Prostate gland (tissue), 2 donors: Measurements from ENCODE around the gene CTLA4. TPM values are rescaled to one million over a fixed set of nuclear protein-coding genes. Genes with fewer than 3 reads are reported as not detected.
"Not testable (repeated sequence)": the region's sequence is repeated elsewhere in the genome, so short reads cannot be mapped to it uniquely, and the experiment has no call there.

ENCODE experiments used
- DNase-seq: peaks from one replicate; pipeline ENCODE4 v3.0.0-alpha.2; 2019; ENCODE audit warnings: low spot score
- H3K27ac ChIP-seq, 2 donors: fragments of 200-600 bp; sonication (generic); 2 replicates each; pipeline ENCODE4 v1.5.1; 2017 to 2019
- H3K27me3 ChIP-seq: fragments of 200-600 bp; sonication (generic); replicated peaks from 2 replicates; pipeline ENCODE4 v1.5.1; 2019; ENCODE audit not compliant: insufficient read depth
- H3K36me3 ChIP-seq, 2 donors: fragments of 200-600 bp; sonication (generic); 1 replicate in 1 of 2; 2 replicates in 1 of 2; pipeline versions ENCODE4 v1.5.1 to v1.8.1; 2017 to 2019
- H3K4me1 ChIP-seq: fragments of 200-600 bp; sonication (generic); replicated peaks from 2 replicates; pipeline ENCODE4 v1.5.1; 2019
- H3K4me3 ChIP-seq, 2 donors: fragments of 200-600 bp; sonication (generic); 2 replicates each; pipeline ENCODE4 v1.5.1; 2017 to 2019
- H3K9me3 ChIP-seq: fragments of 200-600 bp; sonication (generic); 2 replicates; pipeline ENCODE4 v1.5.1; 2017
- CTCF ChIP-seq, 4 experiments: fragments of 200-600 bp in 2 of 4; fragments of 450-650 bp in 2 of 4; sonication (generic) in 2 of 4; IDR thresholded peaks; 1 replicate in 3 of 4; 2 replicates in 1 of 4; pipeline ENCODE4 v1.5.1; 2016 to 2019; ENCODE audit warnings: antibody characterized with exemption in 4 of 4, mild to moderate bottlenecking in 2 of 4, moderate library complexity in 2 of 4
- POLR2A ChIP-seq: fragments of 450-650 bp; IDR thresholded peaks from one replicate; pipeline ENCODE4 v1.6.1; 2016; ENCODE audit warnings: antibody characterized with exemption, mild to moderate bottlenecking
- POLR2AphosphoS5 ChIP-seq: sonication (generic); formaldehyde crosslinking; IDR thresholded peaks from one replicate; pipeline ENCODE4 v1.6.1; 2017; ENCODE audit warnings: antibody characterized with exemption
- WGBS: methylation state at CpG from one replicate; pipeline ENCODE4 v1.1.5; 2018; 5-methylcytosine and 5-hydroxymethylcytosine counted together
- intact Hi-C: fragments of 100-400 bp; cut with DNase I; formaldehyde crosslinking; loops from one replicate; pipeline ENCODE4 v1.14.2; 2022
- total RNA-seq, 2 donors: library from RNA; depleted of rRNA; stranded (reverse); fragments of >200 nt; gene quantifications; one replicate each; pipeline ENCODE4 v1.1.0, GENCODE V29; 2016

CTLA4 gene
- total RNA-seq, 2 donors from 2014 or later, result 0.28 to 0.73 TPM

DNA sequence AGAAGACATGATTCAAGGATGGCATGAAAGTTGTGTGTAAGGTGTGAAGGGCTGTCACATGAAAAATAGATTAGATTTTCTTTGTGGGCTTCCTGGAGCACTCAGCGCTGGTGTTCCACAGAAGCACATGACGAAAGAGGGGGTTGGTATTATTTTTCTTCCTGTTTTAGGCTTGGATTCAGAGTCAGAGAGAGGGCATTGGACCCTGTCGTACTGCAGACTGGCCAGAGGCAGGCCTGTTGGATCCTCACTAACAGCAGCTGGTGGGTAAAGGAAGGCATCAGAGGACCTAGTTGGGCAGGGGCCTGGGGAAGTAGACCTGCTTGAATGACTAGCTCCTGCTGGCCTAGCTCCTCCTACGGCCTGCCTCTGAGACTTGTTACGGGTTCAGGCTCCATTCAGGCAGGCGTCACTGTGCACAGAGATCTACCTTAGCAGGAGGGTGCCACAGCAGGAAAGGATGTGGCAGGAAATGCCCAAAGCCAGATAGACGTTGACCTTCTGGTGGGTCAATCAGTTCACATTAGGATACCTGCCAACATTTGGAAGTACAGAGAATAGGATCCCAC, 13.1 kb downstream of the CTLA4 start:
- no peaks in the 10 kb centered on the region for H3K27me3 ChIP-seq
- H3K27ac ChIP-seq, result no peak overlapping the region
- H3K9me3 ChIP-seq, result no peaks in the 10 kb centered on the region
- DNase-seq, result no peak
- intact Hi-C loops, result no loop called here
- no peaks in the 10 kb centered on the region for H3K4me1 ChIP-seq
- H3K36me3 ChIP-seq, result no peaks in the 10 kb centered on the region
- TF ChIP-seq POLR2AphosphoS5 (no peak), CTCF (IDR thresholded peaks at IDR 0.05) (no peak), POLR2A (no peak)
- WGBS, result 86% methylated on average over 7 of the region's 7 CpGs
- no peak overlapping the region for H3K4me3 ChIP-seq

GRCh38 chr2:203881185-203881584, 13.6 kb downstream of the CTLA4 start:
- H3K9me3 ChIP-seq, H3K36me3 ChIP-seq, H3K4me1 ChIP-seq, intact Hi-C loops, DNase-seq, H3K27ac ChIP-seq, H3K27me3 ChIP-seq, H3K4me3 ChIP-seq: not testable (repeated sequence)
- WGBS, result 96% methylated on average over 3 of the region's 3 CpGs

DNA sequence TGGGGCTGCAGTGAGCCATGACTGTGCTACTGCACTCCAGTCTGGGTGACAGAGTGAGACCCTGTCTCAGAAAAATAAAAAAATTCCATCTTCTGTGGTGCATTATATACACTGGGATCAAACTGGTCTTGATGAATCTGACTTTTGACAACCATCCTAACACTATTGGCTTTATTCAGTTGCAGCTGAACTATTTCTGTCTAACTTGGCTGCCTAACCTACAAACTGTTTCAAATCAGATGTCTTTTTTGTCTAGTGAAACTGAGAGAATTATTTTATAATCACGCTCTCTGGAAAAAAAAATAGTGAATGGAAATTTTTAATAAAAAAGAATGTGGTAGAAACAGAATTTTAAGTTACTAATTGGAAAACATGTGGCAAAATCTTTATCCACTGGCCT, 15.0 kb downstream of the CTLA4 start:
- DNase-seq, result no peak
- Histone ChIP-seq H3K27me3 (no peaks in the 10 kb centered on the region), H3K4me3 (no peak overlapping the region), H3K9me3 (no peaks in the 10 kb centered on the region), H3K27ac (no peak overlapping the region), H3K4me1 (no peaks in the 10 kb centered on the region), H3K36me3 (no peaks in the 10 kb centered on the region)
- intact Hi-C loops, result no loop called here
- TF ChIP-seq CTCF (IDR thresholded peaks at IDR 0.05), result no peak
- TF ChIP-seq POLR2AphosphoS5, result no peak
- no peak for TF ChIP-seq POLR2A
- 86% methylated on average over 1 of the region's 1 CpG for WGBS

DNA sequence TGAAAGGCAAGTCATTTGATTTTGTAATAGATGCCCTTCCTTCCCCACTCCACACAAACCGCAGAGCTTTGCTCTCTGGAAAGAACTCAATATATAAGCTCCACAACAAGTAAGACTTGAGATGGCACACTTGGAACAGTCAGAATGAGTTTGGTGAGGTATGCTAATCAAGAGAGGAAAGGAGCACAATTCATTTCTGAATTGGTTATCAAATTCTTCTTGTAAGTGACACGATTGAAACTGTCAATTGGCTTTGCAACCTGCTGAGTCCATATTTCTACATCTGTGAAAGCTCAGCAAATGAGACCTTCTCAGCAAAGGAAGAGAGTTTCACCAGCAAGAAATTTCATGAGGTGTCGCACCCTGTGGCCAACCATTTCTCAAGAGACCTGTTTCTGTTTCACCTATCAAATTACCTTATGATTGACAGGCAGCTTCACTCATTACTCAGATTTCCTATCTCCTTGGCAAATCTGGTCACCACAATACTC, 19.1 kb downstream of the CTLA4 start:
- WGBS, result 94% methylated on average over 3 of the region's 3 CpGs
- no peak for TF ChIP-seq CTCF (IDR thresholded peaks at IDR 0.05)
- Histone ChIP-seq H3K9me3 (no peaks in the 10 kb centered on the region), H3K36me3 (no peaks in the 10 kb centered on the region), H3K4me1 (no peaks in the 10 kb centered on the region), H3K27ac (no peak overlapping the region), H3K4me3 (no peak overlapping the region), H3K27me3 (no peaks in the 10 kb centered on the region)
- no peak for DNase-seq
- intact Hi-C loops, result no loop called here

GRCh38 chr2:203887677-203888076, 20.1 kb downstream of the CTLA4 start:
- no peak overlapping the region for H3K27ac ChIP-seq
- H3K4me3 ChIP-seq, result no peak overlapping the region
- intact Hi-C loops, result no loop called here
- no peaks in the 10 kb centered on the region for H3K27me3 ChIP-seq
- no peaks in the 10 kb centered on the region for H3K9me3 ChIP-seq
- TF ChIP-seq POLR2AphosphoS5 (peak; percentile 8), POLR2A (no peak)
- no peak for DNase-seq
- H3K4me1 ChIP-seq, result no peaks in the 10 kb centered on the region
- H3K36me3 ChIP-seq, result no peaks in the 10 kb centered on the region

DNA sequence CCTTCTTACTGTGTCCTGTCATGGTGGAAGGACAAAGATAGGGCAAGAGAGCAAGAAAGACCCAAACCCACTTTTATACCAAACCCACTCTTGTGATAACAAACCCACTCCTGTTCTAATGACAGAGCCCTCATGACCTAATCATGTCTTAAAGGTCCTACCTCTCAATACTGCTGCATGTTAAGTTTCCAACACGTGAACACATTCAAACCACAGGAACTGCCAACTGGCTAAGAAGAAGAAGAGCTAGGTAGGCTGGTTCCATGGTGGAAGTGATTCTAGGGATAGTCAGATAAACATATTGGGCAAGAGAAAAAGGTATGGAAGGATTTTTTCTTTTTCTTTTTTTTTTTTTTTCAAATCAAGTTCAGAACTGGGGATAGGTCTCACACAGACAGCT, 22.0 kb downstream of the CTLA4 start:
- intact Hi-C loops, result no loop called here
- 91% methylated on average over 1 of the region's 1 CpG for WGBS

More for the DNA sequence above, 22.0 kb downstream of the CTLA4 start:
- no peak for TF ChIP-seq POLR2AphosphoS5
- TF ChIP-seq CTCF (IDR thresholded peaks at IDR 0.05), result no peak
- no peak for TF ChIP-seq POLR2A
- Histone ChIP-seq H3K4me1 (no peaks in the 10 kb centered on the region), H3K36me3 (no peaks in the 10 kb centered on the region), H3K27ac (no peak overlapping the region), H3K9me3 (no peaks in the 10 kb centered on the region), H3K27me3 (no peaks in the 10 kb centered on the region), H3K4me3 (no peak overlapping the region)
- no peak for DNase-seq
